ENCODE measurements around the gene TXNL4B.

DNA sequence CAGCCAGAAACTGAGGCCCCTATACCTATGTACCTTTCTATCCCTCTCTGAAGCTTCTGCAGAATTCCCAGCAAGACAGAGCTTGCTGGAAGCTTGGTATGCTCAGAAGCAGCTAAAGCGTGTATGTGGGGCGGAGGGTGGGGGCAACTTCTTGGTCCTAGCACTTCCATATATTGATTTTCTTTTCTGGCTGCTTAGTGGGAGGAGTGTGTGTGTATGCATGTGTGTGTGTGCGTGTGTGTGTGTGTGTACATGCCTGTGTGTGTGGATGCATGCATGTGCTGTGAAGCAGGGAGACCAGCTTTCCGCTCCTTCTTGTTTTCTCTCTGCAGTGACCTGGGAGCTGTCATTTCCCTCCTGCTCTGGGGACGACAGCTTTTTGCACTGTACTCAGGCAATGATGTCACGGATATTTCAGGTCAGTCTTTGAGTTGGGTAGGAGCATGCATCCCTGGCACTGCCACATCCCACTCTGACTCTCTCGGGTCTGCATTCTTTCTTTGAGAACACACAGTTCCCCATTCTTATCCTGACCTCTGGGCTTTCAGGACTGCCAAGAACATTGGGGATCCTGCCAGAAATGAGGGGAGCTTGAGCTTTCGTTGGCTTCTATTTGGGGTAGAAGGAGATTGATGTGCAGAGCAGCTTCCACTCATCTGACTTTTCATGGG is 19.7 kb downstream of the TXNL4B start:
- TF ChIP-seq, protein P1, sequence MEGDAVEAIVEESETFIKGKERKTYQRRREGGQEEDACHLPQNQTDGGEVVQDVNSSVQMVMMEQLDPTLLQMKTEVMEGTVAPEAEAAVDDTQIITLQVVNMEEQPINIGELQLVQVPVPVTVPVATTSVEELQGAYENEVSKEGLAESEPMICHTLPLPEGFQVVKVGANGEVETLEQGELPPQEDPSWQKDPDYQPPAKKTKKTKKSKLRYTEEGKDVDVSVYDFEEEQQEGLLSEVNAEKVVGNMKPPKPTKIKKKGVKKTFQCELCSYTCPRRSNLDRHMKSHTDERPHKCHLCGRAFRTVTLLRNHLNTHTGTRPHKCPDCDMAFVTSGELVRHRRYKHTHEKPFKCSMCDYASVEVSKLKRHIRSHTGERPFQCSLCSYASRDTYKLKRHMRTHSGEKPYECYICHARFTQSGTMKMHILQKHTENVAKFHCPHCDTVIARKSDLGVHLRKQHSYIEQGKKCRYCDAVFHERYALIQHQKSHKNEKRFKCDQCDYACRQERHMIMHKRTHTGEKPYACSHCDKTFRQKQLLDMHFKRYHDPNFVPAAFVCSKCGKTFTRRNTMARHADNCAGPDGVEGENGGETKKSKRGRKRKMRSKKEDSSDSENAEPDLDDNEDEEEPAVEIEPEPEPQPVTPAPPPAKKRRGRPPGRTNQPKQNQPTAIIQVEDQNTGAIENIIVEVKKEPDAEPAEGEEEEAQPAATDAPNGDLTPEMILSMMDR (tag by site-specific recombination; IDR thresholded peaks at IDR 0.05) = no peak
- TF ChIP-seq ZIC2 (tag by site-specific recombination; IDR thresholded peaks at IDR 0.05) (no peak), ZNF433 (tag by site-specific recombination; IDR thresholded peaks at IDR 0.05; ENCODE audit: low read depth) (no peak), ZBTB8A (tag by site-specific recombination; IDR thresholded peaks at IDR 0.05) (no peak), ZNF670 (tag by site-specific recombination; IDR thresholded peaks at IDR 0.05; ENCODE audit: low read depth) (no peak), IKZF3 (tag by site-specific recombination; IDR thresholded peaks at IDR 0.05) (no peak), ZNF335 (tag by site-specific recombination; conservative IDR thresholded peaks at IDR 0.05) (no peak), TCF7L2 (IDR thresholded peaks at IDR 0.05; ENCODE audit: borderline replicate concordance, low read depth, low read length) (no peak)
- TF ChIP-seq, protein P2, sequence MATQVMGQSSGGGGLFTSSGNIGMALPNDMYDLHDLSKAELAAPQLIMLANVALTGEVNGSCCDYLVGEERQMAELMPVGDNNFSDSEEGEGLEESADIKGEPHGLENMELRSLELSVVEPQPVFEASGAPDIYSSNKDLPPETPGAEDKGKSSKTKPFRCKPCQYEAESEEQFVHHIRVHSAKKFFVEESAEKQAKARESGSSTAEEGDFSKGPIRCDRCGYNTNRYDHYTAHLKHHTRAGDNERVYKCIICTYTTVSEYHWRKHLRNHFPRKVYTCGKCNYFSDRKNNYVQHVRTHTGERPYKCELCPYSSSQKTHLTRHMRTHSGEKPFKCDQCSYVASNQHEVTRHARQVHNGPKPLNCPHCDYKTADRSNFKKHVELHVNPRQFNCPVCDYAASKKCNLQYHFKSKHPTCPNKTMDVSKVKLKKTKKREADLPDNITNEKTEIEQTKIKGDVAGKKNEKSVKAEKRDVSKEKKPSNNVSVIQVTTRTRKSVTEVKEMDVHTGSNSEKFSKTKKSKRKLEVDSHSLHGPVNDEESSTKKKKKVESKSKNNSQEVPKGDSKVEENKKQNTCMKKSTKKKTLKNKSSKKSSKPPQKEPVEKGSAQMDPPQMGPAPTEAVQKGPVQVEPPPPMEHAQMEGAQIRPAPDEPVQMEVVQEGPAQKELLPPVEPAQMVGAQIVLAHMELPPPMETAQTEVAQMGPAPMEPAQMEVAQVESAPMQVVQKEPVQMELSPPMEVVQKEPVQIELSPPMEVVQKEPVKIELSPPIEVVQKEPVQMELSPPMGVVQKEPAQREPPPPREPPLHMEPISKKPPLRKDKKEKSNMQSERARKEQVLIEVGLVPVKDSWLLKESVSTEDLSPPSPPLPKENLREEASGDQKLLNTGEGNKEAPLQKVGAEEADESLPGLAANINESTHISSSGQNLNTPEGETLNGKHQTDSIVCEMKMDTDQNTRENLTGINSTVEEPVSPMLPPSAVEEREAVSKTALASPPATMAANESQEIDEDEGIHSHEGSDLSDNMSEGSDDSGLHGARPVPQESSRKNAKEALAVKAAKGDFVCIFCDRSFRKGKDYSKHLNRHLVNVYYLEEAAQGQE (tag by site-specific recombination; IDR thresholded peaks at IDR 0.05) = no peak
- TF ChIP-seq, protein P3, sequence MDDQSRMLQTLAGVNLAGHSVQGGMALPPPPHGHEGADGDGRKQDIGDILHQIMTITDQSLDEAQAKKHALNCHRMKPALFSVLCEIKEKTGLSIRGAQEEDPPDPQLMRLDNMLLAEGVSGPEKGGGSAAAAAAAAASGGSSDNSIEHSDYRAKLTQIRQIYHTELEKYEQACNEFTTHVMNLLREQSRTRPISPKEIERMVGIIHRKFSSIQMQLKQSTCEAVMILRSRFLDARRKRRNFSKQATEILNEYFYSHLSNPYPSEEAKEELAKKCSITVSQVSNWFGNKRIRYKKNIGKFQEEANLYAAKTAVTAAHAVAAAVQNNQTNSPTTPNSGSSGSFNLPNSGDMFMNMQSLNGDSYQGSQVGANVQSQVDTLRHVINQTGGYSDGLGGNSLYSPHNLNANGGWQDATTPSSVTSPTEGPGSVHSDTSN (CRISPR knock-in tag; IDR thresholded peaks at IDR 0.05) = no peak
- TF ChIP-seq, protein P4, sequence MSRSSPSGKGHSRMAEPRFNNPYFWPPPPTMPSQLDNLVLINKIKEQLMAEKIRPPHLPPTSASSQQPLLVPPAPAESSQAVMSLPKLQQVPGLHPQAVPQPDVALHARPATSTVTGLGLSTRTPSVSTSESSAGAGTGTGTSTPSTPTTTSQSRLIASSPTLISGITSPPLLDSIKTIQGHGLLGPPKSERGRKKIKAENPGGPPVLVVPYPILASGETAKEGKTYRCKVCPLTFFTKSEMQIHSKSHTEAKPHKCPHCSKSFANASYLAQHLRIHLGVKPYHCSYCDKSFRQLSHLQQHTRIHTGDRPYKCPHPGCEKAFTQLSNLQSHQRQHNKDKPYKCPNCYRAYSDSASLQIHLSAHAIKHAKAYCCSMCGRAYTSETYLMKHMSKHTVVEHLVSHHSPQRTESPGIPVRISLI (tag by site-specific recombination; IDR thresholded peaks at IDR 0.05) = no peak
- TF ChIP-seq, protein P5, sequence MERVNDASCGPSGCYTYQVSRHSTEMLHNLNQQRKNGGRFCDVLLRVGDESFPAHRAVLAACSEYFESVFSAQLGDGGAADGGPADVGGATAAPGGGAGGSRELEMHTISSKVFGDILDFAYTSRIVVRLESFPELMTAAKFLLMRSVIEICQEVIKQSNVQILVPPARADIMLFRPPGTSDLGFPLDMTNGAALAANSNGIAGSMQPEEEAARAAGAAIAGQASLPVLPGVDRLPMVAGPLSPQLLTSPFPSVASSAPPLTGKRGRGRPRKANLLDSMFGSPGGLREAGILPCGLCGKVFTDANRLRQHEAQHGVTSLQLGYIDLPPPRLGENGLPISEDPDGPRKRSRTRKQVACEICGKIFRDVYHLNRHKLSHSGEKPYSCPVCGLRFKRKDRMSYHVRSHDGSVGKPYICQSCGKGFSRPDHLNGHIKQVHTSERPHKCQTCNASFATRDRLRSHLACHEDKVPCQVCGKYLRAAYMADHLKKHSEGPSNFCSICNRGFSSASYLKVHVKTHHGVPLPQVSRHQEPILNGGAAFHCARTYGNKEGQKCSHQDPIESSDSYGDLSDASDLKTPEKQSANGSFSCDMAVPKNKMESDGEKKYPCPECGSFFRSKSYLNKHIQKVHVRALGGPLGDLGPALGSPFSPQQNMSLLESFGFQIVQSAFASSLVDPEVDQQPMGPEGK (tag by site-specific recombination; IDR thresholded peaks at IDR 0.05) = no peak
- TF ChIP-seq, protein P6, sequence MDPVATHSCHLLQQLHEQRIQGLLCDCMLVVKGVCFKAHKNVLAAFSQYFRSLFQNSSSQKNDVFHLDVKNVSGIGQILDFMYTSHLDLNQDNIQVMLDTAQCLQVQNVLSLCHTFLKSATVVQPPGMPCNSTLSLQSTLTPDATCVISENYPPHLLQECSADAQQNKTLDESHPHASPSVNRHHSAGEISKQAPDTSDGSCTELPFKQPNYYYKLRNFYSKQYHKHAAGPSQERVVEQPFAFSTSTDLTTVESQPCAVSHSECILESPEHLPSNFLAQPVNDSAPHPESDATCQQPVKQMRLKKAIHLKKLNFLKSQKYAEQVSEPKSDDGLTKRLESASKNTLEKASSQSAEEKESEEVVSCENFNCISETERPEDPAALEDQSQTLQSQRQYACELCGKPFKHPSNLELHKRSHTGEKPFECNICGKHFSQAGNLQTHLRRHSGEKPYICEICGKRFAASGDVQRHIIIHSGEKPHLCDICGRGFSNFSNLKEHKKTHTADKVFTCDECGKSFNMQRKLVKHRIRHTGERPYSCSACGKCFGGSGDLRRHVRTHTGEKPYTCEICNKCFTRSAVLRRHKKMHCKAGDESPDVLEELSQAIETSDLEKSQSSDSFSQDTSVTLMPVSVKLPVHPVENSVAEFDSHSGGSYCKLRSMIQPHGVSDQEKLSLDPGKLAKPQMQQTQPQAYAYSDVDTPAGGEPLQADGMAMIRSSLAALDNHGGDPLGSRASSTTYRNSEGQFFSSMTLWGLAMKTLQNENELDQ (tag by site-specific recombination; IDR thresholded peaks at IDR 0.05; ENCODE audit: low read depth) = no peak

Data from HEK293 (cell line).